LNCAP (cell line): Measurements from ENCODE around the gene SEPTIN1.
A peak's percentile ranks its signal among the peaks of the same experiment; 100 is the strongest.

Experiments used
- TF ChIP-seq, protein P1 (sequence below): fragments of 450-650 bp; IDR thresholded peaks from 2 replicates; pipeline ENCODE4 v1.5.1; 2017; ENCODE audit warnings: mild to moderate bottlenecking

SEPTIN1 gene

DNA sequence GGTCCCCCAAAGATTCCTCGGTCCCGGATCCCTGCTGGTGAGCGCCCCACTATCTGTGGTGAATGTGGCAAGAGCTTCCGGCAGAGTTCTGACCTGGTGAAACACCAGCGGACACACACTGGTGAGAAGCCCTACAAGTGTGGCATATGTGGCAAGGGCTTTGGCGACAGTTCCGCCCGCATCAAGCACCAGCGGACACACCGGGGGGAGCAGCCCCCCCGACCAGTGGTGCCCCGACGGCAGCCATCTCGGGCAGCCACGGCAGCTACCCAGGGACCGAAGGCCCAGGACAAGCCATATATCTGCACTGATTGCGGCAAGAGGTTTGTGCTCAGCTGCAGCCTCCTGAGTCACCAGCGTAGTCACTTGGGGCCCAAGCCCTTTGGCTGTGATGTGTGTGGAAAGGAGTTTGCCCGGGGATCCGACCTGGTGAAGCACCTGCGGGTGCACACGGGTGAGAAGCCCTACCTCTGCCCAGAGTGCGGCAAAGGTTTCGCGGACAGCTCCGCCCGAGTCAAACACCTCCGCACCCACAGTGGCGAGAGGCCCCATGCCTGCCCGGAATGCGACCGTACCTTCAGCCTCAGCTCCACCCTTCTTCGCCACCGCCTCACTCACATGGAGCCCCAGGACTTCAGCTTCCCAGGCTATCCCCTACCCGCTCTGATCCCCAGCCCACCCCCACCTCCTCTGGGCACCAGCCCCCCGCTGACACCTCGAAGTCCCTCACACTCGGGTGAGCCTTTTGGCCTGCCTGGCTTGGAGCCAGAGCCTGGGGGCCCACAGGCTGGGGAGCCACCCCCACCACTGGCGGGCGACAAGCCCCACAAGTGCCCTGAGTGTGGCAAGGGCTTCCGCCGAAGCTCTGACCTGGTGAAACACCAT lies 15.7 kb upstream of the SEPTIN1 start:
- TF ChIP-seq, protein P1, sequence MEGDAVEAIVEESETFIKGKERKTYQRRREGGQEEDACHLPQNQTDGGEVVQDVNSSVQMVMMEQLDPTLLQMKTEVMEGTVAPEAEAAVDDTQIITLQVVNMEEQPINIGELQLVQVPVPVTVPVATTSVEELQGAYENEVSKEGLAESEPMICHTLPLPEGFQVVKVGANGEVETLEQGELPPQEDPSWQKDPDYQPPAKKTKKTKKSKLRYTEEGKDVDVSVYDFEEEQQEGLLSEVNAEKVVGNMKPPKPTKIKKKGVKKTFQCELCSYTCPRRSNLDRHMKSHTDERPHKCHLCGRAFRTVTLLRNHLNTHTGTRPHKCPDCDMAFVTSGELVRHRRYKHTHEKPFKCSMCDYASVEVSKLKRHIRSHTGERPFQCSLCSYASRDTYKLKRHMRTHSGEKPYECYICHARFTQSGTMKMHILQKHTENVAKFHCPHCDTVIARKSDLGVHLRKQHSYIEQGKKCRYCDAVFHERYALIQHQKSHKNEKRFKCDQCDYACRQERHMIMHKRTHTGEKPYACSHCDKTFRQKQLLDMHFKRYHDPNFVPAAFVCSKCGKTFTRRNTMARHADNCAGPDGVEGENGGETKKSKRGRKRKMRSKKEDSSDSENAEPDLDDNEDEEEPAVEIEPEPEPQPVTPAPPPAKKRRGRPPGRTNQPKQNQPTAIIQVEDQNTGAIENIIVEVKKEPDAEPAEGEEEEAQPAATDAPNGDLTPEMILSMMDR: no peak

DNA sequence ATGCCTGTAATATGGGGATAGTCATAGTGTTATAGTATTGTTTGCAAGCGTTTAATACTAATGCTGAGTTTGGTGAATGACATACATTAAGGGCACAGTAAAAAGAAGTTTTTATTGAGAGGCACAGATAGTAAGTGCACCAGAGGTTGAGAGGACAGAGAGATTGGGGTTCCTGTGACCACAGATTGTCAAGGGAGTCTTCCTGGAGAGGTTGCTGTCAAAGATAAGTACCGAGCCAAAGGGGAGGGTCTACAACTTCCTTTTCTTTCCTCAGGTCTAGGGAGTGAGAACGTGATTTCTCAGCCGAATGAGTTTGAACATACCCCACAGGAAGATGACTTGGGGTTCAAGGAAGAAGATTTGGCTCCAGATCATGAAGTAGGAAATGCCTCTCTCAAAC lies 14.7 kb upstream of the SEPTIN1 start:
- TF ChIP-seq, protein P1: no peak

DNA sequence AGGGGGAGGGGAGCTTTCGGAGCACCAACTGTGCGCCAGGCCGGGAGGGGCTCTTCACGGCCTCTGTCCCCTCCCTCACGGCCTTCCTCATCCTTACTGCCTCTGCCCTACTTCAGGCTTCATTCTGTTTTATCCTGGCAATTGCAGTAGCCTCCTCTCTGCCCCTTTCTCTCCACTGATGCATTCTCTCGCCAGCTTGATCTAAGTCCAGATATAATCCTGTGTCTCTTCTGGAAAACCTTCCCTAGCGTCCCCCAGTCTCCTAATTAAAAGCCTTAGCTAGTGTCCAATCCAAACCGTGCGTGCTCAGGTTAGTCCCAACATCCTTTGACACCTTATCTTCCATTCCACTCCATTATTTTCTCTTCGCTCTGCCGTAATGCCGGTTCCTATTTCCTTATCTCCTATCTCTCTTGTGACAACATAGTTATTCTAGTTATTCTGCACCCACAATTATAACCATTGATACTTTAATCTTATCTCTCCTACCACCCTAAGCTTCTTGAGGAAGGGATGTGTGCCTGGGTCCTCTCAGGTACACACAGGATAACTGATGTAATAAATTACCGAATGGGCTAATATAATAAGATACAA lies 13.7 kb upstream of the SEPTIN1 start:
- TF ChIP-seq, protein P1: no peak

DNA sequence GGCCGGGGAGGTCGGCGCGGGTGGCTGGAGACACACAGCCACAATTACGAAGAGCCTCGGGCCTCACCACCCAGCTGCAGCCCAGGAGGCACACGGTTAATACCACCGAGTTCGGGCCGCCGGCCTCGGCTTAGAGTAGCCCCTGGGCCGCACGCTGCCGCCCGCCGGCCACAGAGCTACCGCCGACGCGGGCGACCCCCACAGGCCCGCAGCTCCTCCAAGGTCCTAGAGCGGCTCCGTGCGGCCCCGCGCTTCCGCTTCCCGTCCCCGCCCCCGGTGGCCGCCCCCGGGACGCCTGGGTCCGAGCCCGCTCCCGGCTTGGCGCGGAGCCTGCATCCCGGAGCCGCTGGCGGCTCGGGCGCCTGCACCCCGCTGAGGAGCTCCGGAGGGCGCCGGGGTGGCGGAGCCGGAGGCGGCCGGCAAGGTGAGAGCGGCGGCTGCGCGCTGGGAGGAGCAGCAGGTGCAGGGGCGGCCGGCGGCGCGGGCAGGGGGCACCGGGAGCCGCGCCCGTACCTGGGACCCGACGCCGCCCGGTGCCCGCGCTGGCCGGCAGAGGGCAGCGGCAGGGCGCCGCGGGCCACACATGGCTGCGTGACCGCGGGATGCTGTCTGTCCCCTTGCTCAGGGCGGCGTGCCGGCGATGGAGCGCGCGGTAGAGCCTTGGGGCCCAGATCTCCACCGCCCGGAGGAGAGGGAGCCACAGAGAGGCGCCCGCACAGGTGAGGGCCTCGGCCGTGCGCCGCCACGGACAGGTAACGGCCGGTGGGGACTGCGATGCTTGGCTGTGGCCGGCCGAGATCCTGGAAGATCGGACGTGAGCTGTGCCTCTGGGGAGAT lies 13.0 kb upstream of the SEPTIN1 start, which contains the start of gene ZNF48:
Gene ZNF48 (plus strand): TSS at position 266 of the 837 bp plus-strand sequence. CDS start 375 bp downstream, at position 641.
- TF ChIP-seq, protein P1: peak; percentile 76

DNA sequence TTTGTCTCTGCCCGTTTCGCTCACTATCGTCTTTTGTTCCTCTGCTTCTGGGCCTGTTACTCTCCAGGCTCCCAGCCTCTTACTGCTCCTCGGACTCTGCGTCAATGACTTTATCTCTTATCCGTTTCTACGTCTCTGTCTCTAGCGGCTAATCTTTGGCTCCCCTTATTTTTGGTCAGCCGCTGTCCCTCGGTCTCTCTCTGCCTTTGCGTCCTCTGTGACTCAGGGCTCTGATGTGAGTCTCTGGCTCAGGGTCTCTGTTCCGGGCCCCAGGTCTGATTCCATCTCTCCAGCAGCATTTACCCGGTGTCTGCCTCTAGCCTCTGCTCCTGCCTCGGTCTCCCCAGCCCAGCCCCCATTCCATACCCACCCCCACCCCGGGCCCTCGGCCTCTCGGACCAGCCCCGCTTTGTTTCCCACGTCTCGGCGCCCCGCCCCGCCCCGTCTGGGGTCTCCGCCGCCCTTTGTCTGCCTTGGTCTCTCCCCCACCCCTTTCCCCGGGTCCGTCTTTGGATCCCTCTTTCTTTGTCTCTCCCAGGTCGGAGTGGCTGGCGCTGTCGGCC lies 12.3 kb upstream of the SEPTIN1 start:
- TF ChIP-seq, protein P1: no peak

DNA sequence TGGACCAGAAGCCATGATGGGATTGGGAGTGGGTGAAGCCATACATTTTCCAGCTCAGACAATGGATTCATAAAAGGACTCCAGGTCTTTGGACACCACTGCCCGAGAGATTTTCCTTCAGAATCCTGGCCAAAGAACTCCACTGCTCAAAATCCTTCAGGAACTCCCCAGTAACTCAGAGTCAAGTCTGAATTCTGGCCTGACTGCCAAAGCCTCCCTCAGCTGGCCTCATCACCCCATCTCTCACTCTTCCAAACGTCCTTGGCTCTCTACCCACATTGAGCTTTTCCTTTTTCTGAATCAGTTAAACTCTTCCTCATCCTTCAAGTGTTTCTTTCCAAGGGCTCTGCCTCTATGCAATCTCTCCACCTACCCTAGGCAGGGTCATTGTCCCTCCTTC lies 1.2 kb upstream of the SEPTIN1 start:
- TF ChIP-seq, protein P1: no peak
